Thyroid gland (tissue), 4 donors: Measurements from ENCODE around the gene TEX51.

Experiments
- POLR2A ChIP-seq, 2 donors: fragments of 450-650 bp; IDR thresholded peaks; one replicate each; pipeline ENCODE4 v1.6.1; 2017; ENCODE audit warnings: antibody characterized with exemption in 2 of 2, mild to moderate bottlenecking in 2 of 2, moderate library complexity in 1 of 2
- TF ChIP-seq, protein P1 (sequence below), 6 experiments: fragments of 200-600 bp in 3 of 6; fragments of 450-650 bp in 3 of 6; sonication (generic) in 3 of 6; IDR thresholded peaks; one replicate each; pipeline ENCODE4 v1.5.1; 2016 to 2019; ENCODE audit warnings: antibody characterized with exemption in 6 of 6, mild to moderate bottlenecking in 2 of 6, inconsistent platforms in 1 of 6, moderate library complexity in 1 of 6

DNA sequence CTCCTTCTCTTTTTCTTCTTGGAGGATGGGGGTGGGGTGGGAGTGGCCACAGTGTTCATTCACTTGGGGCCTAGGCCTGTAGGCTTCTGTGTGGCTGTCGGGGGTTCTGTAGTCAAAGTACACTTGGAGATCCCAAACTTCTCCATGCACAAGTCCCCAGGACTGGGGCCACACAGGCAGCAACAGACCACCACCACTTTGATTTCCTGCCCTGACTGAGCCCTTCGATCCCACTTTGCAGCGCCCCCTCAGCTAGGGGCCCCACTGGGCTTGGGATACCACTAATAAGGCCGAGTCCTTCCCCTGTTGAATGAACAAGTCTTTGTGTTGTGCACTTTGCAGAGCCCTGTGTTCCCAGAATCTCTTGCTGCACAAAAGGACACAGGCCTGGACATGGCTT, 5.5 kb upstream of the TEX51 start:
- no peak for TF ChIP-seq POLR2A (IDR thresholded peaks at IDR 0.05)
- TF ChIP-seq, protein P1, sequence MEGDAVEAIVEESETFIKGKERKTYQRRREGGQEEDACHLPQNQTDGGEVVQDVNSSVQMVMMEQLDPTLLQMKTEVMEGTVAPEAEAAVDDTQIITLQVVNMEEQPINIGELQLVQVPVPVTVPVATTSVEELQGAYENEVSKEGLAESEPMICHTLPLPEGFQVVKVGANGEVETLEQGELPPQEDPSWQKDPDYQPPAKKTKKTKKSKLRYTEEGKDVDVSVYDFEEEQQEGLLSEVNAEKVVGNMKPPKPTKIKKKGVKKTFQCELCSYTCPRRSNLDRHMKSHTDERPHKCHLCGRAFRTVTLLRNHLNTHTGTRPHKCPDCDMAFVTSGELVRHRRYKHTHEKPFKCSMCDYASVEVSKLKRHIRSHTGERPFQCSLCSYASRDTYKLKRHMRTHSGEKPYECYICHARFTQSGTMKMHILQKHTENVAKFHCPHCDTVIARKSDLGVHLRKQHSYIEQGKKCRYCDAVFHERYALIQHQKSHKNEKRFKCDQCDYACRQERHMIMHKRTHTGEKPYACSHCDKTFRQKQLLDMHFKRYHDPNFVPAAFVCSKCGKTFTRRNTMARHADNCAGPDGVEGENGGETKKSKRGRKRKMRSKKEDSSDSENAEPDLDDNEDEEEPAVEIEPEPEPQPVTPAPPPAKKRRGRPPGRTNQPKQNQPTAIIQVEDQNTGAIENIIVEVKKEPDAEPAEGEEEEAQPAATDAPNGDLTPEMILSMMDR (IDR thresholded peaks at IDR 0.05) = no peak
